Kidney glomerular epithelial cell (primary cell): Measurements from ENCODE around the gene OCLN.
A peak's percentile ranks its signal among the peaks of the same experiment; 100 is the strongest.
"Not testable (repeated sequence)": the region's sequence is repeated elsewhere in the genome, so short reads cannot be mapped to it uniquely, and the experiment has no call there.

ENCODE experiments used
- DNase-seq: peaks from one replicate; lab custom pipeline; 2025; lab: John Stamatoyannopoulos, UW

Gene OCLN

DNA sequence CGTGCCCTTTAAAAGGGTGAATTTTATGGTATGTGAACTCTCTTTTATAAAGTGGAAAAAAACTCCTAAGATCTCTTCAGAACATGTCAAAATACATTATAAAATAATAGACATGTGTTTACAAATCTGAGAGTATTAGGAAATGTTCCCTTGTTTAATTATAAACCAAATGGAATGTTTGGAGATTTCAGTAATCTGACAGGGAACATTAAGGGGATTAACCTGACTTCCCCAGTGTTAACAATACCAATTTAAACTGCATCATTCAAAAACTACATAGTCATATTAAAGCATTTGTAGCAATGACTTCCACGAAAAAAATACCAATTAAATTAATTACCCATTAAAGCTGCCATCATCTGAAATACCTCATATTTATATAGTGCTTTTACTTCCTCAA lies 1.6 kb upstream of the OCLN start:
- DNase-seq = no peak

DNA sequence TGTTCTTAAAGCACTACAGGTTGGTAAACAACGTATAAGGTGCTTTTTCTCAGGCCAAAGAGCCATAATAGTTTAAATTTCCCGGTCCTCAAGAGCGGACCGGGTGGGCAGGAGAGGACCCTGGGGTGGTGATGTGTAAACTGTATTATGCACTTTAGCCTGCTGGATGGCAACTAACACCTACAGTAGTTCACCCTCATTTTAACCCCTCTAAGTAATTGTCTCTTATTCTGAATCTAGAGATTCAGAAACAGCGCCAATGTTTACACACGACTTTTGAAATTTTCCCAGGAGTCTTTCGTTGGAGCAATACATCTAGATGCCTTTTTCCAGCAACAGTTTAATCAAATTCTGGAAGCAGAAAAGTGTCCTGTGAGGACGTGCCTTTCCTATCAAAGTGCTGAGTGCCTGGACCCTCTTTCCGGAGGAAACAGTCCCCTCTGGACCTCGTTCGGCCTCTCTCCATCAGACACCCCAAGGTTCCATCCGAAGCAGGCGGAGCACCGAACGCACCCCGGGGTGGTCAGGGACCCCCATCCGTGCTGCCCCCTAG lies 676 bp upstream of the OCLN start:
- no peak for DNase-seq

DNA sequence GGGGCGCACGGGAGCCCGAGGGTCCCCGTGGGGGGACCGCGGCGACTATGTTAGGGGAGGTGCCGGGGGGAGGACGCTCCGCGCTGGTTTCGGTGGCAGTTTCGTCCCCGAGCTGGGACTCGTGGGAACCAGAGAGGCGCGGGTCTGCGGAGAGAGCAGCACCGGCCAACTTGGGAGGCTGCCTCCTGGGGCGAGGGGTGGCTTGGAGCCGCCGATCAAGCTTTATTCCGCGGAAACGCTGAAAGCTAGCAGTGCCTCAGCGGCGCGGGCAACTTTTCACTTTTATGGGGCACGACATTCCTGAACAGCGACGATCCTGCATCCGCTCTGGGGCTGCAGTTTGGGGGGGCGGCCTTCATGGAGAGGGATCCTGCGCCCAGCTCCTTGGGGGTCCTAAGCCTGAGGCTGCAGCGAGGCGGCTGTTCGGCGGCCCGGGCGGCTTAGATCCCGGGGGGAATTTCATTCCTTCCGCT lies 369 bp downstream of the OCLN start:
- no peak for DNase-seq

DNA sequence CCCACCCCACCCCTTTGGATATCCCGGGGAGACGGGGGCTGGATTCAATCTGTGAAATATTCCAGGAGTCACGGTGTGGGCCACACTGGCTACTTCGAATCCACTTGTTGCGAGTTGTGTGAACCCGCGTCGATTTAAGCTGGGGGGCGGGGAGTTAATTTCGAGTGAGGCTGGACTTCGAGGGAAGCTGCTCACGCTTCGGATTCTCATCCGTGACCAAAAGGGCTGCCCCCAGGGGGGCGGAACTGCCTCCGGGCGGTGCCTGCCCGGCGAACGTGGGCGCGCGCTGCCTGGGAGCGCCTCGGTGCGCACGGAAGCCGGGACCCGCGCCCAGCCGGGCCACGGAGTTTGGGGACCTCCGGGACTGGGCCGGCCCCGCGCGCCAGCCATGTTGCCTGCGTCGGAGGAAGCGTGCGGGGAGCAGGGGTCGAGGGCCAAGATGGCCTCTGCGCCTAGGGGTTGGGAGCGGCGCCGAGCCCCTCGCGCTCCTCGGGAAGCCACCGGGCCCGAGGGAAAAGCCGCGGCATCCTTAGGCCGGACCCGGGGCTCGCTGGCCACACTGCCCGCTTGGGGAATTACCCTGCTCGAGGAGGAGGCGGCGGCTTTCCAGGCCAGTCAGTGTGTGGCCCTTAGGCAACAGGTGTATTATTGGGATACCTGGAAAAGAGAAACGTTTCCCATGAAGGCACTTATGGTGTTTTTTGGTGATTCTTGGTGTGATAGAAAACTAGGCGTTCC lies 975 bp downstream of the OCLN start:
- DNase-seq = peak; percentile 27

DNA sequence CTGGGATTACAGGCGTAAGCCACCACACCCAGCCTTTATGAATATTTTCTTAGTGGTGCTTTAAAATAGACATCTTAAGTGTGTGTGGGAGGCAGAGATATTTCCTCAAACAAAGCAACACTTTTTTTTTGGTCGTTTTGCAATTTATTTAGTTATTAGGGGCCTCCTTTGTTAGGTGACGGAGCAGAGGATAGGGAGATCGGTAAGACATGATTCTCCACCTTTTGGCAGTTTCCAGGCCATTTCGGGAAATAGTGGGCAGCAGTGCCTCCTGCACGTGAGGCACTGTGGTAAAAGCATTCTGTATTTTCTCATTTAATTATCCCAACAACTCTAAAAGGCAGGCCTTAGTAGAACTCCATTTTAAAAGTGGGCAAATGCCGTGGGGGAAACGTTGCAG lies 1.9 kb downstream of the OCLN start:
- no peak for DNase-seq

DNA sequence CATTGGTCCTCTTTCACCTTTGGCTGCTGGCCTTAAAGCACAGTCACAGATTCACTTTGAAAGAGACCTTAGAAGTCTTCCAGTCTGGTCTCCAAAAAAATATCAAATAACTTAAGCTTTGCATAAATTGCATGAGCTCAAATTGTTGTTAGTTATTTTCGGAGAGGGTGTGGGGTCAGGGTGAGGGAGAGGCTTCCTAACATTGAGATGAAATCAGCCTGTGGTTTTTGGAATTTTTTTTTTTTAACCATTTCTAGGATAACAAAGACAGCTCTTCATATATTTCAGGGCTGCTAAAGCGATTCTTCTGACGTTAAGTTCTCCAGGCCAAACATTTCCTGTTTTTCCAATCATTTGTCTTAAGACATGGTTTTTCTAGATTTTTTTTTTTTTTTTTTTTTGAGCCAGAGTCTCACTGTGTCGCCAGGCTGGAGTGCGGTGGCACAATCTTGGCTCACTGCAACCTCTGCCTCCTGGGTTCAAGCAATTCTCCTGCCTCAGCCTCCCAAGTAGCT lies 4.5 kb downstream of the OCLN start:
- DNase-seq = no peak

DNA sequence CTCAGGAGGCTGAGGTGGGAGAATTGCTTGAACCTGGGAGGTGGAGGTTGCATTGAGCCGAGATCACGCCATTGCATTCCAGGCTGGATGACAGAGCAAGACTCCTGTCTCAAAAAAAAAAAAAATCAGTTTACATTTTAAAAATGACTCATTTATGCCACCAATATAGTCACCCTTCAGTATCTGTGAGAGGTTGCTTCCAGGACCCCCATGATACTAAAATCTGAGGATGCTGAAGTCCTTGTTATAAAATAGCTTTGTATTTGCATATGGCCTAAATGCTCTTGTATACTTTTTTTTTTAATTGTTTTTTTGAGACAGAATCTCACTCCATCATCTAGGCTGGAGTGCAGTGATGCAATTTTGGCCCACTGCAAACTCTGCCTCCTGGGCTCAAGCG lies 5.8 kb downstream of the OCLN start:
- peak; percentile 5 for DNase-seq

DNA sequence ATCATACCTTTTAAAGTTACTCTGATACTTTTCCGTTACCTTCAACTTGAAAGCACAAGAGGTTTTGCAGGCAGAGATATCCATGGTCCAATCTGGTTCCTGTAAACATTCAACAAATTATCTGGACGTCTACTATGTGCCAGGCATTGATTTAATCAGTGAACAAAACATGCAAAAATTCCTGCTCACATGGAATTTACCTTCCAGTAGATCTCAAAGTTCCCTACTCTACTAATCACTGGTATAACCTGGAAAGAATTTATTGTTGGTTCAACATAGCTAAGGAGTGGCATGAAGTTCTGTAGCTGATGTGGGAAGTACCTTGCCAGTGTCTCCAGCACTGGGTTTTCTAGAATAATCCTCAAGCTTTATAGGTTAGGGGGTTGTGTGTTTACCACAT lies 9.8 kb downstream of the OCLN start:
- peak; percentile 41 for DNase-seq

DNA sequence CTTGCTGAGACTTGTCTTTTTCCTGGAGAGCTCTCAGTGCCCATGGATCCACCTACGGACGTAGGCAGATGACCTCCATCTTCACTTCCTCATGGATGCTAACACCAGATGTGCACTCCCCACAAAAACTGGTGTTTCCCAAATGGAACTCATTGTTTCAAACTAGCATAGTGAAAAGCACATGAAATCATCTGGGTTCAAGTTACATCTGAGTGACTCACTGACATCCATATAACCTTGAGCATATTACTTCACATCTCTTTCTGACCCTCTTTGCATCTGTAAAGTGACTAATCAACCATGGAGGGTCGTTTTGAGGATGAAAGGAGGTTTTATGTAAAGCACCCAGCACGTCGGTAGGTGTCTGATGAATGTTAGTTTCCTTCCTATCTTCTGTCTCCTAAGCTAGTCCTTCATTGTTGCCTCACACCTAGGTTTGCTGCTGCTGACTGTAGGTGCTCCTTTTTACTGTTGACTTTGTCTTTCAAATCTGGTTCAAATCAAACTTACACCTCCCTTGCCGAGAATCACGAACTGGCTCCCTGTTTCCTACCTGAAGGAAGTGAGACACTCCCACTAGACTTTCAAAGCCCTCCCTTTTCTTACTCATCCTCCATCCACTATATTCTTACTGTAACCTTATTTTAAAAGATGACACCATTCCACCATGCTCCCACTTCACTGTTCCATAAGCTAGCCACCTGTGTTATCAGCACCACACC lies 10.3 kb downstream of the OCLN start:
- DNase-seq = peak; percentile 9

DNA sequence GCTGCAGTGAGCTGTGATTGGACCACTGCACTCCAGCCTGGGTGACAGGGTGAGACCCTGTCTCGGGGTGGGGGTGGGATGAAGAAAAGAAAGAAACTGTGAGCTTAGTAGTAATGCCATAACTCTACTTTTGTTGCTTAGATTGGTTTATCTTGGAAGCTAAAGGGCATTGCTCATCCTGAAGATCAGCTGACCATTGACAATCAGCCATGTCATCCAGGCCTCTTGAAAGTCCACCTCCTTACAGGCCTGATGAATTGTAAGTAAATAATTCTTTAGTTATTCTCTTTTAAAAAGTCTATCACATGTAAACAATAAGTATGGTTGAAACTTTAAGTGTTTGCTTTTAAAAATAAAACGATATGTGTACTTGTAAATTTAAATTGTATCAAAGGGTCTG lies 11.4 kb downstream of the OCLN start:
- no peak for DNase-seq

DNA sequence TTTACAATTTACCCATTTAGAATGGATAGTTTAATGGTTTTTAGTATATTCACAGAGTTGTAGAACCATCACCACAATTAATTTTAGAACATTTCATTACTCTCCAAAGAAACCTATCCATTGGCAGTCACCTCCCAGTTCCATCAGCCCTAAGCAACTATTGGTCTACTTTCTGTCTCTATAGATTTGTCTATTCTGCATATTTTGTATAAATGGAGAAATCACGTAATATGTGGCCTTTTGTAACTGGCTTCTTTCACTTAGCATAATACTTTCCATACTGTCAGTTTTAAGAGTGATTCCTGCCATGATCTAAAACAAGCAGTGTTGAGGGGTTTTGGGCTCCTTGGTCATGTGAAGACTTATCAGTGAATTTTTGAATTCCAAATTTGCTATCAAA lies 12.7 kb downstream of the OCLN start:
- no peak for DNase-seq

DNA sequence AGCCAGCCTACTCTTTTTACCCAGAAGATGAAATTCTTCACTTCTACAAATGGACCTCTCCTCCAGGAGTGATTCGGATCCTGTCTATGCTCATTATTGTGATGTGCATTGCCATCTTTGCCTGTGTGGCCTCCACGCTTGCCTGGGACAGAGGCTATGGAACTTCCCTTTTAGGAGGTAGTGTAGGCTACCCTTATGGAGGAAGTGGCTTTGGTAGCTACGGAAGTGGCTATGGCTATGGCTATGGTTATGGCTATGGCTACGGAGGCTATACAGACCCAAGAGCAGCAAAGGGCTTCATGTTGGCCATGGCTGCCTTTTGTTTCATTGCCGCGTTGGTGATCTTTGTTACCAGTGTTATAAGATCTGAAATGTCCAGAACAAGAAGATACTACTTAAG lies 16.6 kb downstream of the OCLN start:
- DNase-seq = no peak

DNA sequence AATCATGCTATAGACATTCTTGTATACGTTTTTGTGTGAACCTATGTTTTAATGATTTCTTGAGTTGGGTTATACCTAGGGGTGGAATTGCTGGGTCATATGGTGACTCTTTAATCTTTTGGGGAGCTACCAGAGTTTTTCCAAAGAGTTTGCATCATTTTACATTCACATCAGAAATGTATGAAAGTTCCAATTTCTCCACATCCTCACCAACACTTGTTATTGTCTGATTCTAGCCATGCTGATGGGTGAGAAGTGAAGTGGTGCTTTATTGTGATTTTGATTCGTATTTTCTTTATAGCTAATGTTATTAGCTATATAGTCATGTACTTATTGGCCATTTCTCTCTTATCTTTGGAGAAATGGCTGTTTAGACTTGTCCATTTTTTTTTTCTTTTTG lies 18.1 kb downstream of the OCLN start:
- DNase-seq = no peak

DNA sequence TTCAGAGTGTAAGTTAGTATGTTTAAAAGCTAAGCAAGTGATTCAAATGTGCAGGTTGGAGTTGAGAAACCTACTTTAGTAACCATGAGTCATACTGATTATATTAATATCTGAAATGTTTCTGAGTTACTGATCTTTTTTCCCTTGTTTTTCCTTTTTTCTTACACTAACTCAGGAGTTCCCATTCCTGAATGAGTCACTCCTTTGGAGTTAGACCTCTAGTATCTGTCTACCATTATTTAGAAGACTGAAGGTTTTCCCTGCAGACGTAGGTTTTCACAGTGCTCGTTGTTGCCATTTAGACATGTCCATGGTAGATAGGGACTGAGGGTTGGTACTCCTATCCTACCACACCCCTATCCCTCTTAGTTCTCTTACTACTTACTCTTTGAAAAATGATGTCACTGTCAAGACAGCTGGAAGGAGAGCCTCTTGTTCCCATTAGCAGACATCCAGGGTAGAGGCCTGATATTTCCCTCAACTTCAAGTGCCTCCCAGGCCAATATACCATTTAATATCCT lies 20.2 kb downstream of the OCLN start:
- DNase-seq = peak; percentile 44

DNA sequence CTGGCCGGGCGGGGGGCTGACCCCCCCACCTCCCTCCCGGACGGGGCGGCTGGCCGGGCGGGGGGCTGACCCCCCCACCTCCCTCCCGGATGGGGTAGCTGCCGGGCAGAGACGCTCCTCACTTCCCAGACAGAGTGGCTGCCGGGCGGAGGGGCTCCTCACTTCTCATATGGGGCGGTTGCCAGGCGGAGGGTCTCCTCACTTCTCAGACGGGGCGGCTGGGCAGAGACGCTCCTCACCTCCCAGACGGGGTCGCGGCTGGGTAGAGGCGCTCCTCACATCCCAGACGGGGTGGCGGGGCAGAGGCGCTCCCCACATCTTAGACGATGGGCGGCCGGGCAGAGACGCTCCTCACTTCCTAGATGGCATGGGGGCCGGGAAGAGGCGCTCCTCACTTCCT lies 23.0 kb downstream of the OCLN start:
- not testable (repeated sequence) for DNase-seq

DNA sequence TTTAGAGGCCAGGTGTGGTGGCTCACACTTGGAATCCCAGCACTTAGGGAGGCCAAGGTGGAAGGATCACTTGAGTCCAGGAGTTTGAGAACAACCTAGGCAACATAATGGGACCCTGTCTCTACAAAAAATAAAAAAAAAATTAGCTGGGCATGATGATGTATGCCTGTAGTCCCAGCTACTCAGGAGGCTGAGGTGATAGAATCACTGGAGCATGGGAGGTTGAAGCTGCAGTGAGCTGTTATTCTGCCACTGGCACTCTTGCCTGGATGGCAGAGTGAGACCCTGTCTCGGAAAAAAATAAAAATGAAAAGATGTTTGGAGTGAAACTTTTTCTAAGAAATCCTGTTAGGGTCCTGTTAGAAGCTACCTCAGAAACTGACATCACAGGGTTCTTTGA lies 24.2 kb downstream of the OCLN start:
- no peak for DNase-seq

DNA sequence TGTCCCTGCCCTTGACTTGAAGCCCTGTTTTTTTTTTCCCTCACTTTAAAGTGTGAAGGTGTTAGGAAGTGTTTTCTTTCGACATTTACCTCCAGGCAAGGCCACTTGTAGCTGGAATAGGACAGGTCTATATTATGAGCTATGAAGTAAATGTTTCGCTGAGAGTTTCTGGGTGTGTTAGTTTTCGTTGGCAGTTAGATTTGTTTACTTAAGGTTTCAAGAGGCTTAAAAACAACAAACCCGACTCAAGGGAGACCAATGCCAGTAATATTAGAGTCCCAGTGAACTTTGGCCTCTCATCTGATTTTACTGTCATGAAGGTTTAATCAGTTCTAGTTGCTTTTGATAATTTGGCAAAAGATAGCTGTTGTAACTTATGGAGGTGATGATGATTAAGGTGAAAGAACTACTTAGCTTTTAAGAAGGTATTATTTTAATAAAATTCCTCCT lies 25.2 kb downstream of the OCLN start:
- DNase-seq = peak; percentile 50

DNA sequence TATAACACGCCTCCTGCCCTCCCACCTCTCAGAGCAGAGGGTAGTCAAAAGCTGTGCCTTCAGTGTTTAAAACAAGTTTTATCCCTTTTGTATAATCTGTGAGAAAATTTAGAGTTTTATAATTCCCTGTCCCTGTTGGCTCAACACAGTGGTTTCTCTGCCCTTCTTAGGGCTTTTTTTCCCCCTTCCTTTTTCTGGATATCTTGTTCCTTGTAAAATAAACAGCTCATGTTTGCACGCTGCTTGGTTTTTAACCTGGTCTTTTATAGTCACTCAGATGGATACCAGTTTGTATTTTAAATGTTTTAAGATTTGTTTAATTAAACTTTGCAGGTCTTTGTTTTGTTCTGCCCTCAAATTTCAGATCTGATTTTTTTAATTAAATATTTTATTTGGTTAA lies 26.7 kb downstream of the OCLN start:
- DNase-seq = no peak

DNA sequence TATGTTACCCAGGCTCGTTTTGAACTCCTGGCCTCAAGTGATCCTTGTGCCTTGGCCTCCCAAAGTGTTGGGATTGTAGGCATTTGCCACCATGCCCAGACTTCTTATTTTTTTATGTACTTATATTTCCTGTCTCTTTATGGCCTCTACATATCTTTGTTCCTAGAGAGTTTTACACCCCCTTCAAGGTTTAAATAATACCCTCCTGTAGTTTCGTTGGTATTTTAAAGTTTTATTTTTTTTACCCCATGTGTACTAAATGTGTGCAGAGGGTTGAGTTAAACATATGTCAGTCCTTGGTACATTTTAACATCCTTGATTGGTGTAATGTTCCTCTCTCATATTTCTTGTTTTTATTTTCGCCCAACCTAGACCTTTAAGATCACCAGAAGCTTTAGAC lies 29.4 kb downstream of the OCLN start:
- no peak for DNase-seq

DNA sequence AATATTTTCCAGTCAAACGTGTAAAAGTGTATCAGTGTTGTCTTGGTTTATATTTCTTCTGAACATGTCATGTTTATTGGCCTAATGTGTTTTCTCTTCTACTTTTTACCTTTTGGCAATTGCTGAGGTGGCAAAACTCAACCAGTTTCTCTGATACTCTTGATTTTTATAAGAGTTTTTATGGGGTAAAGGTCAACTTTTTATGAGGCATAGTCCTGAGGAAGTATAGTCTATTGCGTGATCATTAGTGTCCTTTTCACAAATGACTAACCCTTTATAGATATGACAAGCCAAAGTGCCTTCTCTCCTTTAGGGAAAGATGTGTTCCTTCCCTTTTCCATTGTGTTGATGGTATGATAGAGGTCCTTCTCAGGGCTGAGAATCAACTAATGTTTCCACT lies 32.9 kb downstream of the OCLN start:
- no peak for DNase-seq

DNA sequence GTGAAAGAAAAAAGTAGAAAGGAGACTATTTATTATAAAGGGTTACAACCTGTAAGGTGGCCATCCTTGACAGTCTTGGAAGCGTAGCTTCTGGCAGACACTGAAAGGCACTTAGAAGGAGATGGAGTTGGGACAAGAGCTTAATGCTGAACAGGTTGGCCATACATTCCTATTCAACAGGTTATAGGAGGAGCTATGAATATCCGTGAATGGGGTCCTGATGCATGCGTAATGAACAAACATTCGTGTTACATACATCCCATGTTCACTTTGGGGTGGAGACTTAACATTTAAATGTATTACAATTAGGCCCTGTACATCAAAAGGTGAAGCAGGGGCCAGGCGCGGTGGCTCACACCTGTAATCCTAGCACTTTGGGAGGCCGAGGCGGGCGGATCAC lies 34.1 kb downstream of the OCLN start:
- DNase-seq = no peak

DNA sequence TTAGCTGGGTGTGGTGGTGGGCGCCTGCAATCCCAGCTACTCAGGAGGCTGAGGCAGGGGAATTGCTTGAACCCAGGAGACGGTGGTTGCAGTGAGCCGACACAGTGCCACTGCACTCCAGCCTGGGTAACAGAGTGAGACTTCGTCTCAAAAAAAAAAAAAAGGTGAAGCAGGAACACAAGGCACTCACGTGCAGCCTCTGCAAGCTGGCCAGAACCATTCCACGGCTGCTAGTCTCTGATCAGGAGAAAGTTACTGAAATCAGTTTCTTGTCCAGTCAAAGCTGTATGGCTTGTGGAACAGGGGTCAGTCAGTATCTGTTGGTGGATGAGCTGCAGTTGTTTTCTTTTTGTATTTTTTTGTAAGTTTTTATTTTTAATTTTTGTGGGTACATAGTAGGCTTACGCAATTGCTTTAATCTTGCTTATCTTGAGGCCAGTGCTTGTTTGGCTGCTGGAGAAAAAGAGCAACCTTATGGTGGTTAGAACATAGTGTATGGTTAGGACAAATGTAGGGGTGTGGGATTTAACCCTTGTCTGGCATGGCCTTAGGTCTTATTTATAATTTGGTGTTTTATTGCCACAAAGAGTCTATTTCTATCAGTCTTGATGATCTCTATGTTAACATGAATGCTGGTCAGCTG lies 34.7 kb downstream of the OCLN start:
- no peak for DNase-seq
